Midbrain (tissue), 1 donor: ENCODE results near the gene ACADSB.

ENCODE experiments used
- DNase-seq: peaks from one replicate; lab custom pipeline; 2025; lab: John Stamatoyannopoulos, UW

ACADSB gene

GRCh38 chr10:123100030-123100762 is 91.4 kb downstream of the ACADSB start:
- no peak for DNase-seq

- DNase-seq = no peak
Observed at GRCh38 chr10:123101872-123102271, 93.1 kb downstream of the ACADSB start.

GRCh38 chr10:123102673-123103072 is 93.9 kb downstream of the ACADSB start:
- no peak for DNase-seq

GRCh38 chr10:123103944-123104343 is 95.1 kb downstream of the ACADSB start:
- DNase-seq = no peak
